ENCODE results near the gene ZC3HAV1.
A peak's percentile ranks its signal among the peaks of the same experiment; 100 is the strongest.
"Not testable (repeated sequence)": the region's sequence is repeated elsewhere in the genome, so short reads cannot be mapped to it uniquely, and the experiment has no call there.

Gene ZC3HAV1

DNA sequence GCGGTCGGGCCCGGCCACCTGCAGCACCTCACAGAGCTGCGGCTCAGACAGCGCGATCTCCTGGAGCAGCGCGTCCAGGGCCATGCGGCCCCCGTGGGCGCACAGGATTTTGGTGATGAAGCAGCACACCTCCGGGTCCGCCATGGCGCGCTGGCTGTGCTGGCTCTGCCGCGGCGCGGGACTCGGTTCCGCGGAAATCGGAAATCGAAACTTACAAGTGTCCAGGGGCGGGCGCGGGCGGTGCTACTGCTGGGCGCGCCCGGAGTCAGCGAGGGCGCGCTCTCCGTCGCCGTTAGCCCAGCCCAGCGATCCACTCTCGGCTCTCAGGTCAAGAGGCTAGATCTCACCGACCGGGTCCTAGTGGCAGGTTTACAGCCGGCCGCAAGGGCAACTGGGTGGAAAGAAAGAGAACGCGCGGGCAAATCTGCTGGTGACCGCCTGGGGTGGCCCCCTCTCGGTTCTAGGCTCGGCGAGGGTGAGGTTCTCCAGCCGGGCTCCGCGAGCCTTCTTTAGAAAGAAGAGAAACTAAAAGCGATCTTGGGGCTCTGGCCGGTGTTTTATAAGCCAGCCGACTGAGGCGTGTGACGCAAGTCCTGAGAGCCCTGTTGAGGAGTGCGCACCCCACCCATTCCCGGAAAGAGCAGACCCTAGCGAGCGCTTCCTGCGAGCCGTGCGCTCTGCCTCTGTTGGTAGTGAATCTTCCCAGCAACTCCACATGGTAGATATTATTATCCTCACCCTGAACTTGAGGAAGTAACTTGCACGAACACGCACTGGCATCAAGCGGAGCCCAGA, at the start of gene ZC3HAV1:
ZC3HAV1 (minus strand) TSS at position 533 of the 795 bp plus-strand sequence; CDS start at position 144, 389 bp downstream.
- peak within 1 kb of the TSS; percentile 87 for H3K9ac ChIP-seq (ENCODE audit: low read length)
- no peaks in the 10 kb centered on the region for H3K27me3 ChIP-seq (replicated peaks; ENCODE audit: control insufficient read depth, insufficient read depth, low read length)
- DNase-seq (ENCODE audit: low read depth): peak; percentile 93
- H3K9me3 ChIP-seq (ENCODE audit: control insufficient read depth, low read length): no peaks in the 10 kb centered on the region
- peak within 1 kb of the TSS; percentile 97 for H3K4me3 ChIP-seq (ENCODE audit: low read length)
- no peaks in the 10 kb centered on the region for H3K36me3 ChIP-seq (ENCODE audit: control insufficient read depth, insufficient read depth, low read length, severe bottlenecking)
- peaks cover 8% of the 10 kb centered on the region for H3K4me1 ChIP-seq (ENCODE audit: control insufficient read depth, insufficient read depth, low read length)

GRCh38 chr7:139153832-139154231, 44.3 kb upstream of the ZC3HAV1 start:
- no peak overlapping the region for H3K4me3 ChIP-seq (ENCODE audit: low read length)
- peak; percentile 4 for DNase-seq (ENCODE audit: low read depth)
- no peaks in the 10 kb centered on the region for H3K36me3 ChIP-seq (ENCODE audit: control insufficient read depth, insufficient read depth, low read length, severe bottlenecking)
- H3K4me1 ChIP-seq (ENCODE audit: control insufficient read depth, insufficient read depth, low read length): no peaks in the 10 kb centered on the region
- H3K9ac ChIP-seq (ENCODE audit: low read length): no peak overlapping the region
- peaks cover 6% of the 10 kb centered on the region for H3K9me3 ChIP-seq (ENCODE audit: control insufficient read depth, low read length)
- no peaks in the 10 kb centered on the region for H3K27me3 ChIP-seq (replicated peaks; ENCODE audit: control insufficient read depth, insufficient read depth, low read length)

GRCh38 chr7:139152149-139152548, 42.6 kb upstream of the ZC3HAV1 start:
- no peak overlapping the region for H3K9ac ChIP-seq (ENCODE audit: low read length)
- H3K4me3 ChIP-seq (ENCODE audit: low read length): no peak overlapping the region
- H3K9me3 ChIP-seq (ENCODE audit: control insufficient read depth, low read length): no peaks in the 10 kb centered on the region
- peaks cover 4% of the 10 kb centered on the region for H3K36me3 ChIP-seq (ENCODE audit: control insufficient read depth, insufficient read depth, low read length, severe bottlenecking)
- no peak for DNase-seq (ENCODE audit: low read depth)
- H3K27me3 ChIP-seq (replicated peaks; ENCODE audit: control insufficient read depth, insufficient read depth, low read length): no peaks in the 10 kb centered on the region
- H3K4me1 ChIP-seq (ENCODE audit: control insufficient read depth, insufficient read depth, low read length): no peaks in the 10 kb centered on the region

DNA sequence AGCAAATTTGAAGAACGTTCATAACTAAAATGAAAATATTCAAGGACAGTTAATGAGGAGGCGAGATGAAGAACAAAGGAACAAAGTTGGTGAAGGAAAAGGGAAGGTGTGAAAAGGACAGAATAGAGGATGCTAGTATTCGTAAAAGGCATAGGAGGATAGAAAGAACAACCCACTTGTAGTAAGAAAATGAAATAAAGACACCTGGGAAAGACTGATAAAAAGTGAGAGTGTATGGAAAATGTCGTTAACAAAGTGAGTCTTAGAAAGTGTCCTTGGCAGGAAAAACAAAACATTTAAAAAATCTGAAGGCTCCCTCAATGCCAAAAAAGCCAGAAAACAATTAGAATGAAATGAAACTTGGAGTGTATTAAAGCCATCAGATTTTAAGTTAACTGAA, 29.6 kb upstream of the ZC3HAV1 start:
- Histone ChIP-seq H3K9me3 (ENCODE audit: control insufficient read depth, low read length) (no peaks in the 10 kb centered on the region), H3K4me1 (ENCODE audit: control insufficient read depth, insufficient read depth, low read length) (no peaks in the 10 kb centered on the region), H3K4me3 (ENCODE audit: low read length) (no peak overlapping the region)

DNA sequence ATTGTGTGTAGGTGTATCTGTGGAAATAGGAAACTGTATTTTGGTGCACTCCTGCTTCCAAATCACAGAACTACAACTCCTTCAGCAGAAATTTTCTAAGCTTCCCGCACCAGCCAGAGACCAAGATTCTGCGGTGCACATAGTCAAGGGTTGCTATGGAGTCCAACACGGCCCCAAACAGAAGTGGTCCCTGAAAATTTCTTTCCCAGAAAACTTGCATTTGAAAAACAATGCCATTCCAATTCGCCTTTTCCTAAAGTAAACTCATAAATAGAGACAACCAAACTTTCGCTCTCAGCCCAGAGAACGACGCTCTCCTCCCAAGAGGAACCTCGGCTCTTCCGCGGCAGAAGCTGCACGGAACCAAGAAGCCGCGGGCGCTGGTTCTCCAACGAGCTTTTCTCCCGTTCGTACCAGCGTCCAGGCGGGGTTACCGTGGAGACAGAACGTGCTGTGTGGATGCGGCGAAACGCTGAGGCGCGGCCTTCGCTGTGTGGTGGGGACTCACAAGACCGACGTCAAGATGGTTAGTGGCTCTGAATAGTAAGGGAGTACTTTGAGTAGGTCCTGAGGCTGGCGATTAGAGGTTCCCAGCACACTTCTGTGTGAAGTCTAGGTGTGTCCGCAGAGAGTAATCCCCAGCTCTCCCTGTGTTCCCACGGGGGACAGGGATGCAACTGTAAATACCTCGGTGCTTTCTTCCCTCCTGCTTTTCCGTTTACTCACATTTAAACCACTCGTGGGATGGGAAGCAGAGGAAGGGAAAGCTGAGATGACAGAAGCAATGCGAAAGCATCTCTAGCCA, 24.0 kb upstream of the ZC3HAV1 start:
- Histone ChIP-seq H3K4me3 (ENCODE audit: low read length) (peak overlapping the region; percentile 89), H3K36me3 (ENCODE audit: control insufficient read depth, insufficient read depth, low read length, severe bottlenecking) (no peaks in the 10 kb centered on the region), H3K9me3 (ENCODE audit: control insufficient read depth, low read length) (no peaks in the 10 kb centered on the region), H3K4me1 (ENCODE audit: control insufficient read depth, insufficient read depth, low read length) (peaks cover 4% of the 10 kb centered on the region), H3K9ac (ENCODE audit: low read length) (peak overlapping the region; percentile 81), H3K27me3 (replicated peaks; ENCODE audit: control insufficient read depth, insufficient read depth, low read length) (peaks cover under 1% of the 10 kb centered on the region)
- DNase-seq (ENCODE audit: low read depth): peak; percentile 96

More for the DNA sequence above, 29.6 kb upstream of the ZC3HAV1 start:
- no peak for DNase-seq (ENCODE audit: low read depth)
- peaks cover 2% of the 10 kb centered on the region for H3K36me3 ChIP-seq (ENCODE audit: control insufficient read depth, insufficient read depth, low read length, severe bottlenecking)
- no peaks in the 10 kb centered on the region for H3K27me3 ChIP-seq (replicated peaks; ENCODE audit: control insufficient read depth, insufficient read depth, low read length)
- no peak overlapping the region for H3K9ac ChIP-seq (ENCODE audit: low read length)

DNA sequence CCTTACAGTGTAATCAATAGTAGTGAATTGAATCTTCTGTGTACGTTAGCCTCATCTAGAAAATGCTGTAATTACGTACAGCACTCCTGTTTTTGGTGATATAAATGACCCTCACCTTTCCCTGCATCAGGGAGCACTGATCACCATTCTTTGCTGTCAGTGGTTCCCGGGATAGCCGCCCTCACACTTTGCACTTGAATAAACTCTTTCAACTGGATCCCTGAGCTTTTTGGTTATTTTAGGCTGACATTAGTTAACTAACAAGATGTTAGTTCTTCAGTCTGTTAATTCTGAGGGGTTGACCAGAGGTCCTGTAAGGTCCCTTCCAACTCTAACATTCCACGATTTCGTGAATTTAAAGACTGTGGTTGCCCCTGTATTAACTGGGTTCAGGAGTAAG, 23.4 kb upstream of the ZC3HAV1 start:
- peaks cover 7% of the 10 kb centered on the region for H3K27me3 ChIP-seq (replicated peaks; ENCODE audit: control insufficient read depth, insufficient read depth, low read length)
- no peak for DNase-seq (ENCODE audit: low read depth)
- peak overlapping the region; percentile 81 for H3K9ac ChIP-seq (ENCODE audit: low read length)

GRCh38 chr7:139131601-139132041, 22.1 kb upstream of the ZC3HAV1 start:
- Histone ChIP-seq H3K27me3 (replicated peaks; ENCODE audit: control insufficient read depth, insufficient read depth, low read length) (peaks cover 9% of the 10 kb centered on the region), H3K4me3 (ENCODE audit: low read length) (no peak overlapping the region), H3K9ac (ENCODE audit: low read length) (no peak overlapping the region), H3K9me3 (ENCODE audit: control insufficient read depth, low read length) (no peaks in the 10 kb centered on the region), H3K36me3 (ENCODE audit: control insufficient read depth, insufficient read depth, low read length, severe bottlenecking) (no peaks in the 10 kb centered on the region), H3K4me1 (ENCODE audit: control insufficient read depth, insufficient read depth, low read length) (peaks cover 4% of the 10 kb centered on the region)
- DNase-seq (ENCODE audit: low read depth): no peak

More for the DNA sequence above, 23.4 kb upstream of the ZC3HAV1 start:
- Histone ChIP-seq H3K4me3 (ENCODE audit: low read length) (peak overlapping the region; percentile 89), H3K9me3 (ENCODE audit: control insufficient read depth, low read length) (no peaks in the 10 kb centered on the region), H3K4me1 (ENCODE audit: control insufficient read depth, insufficient read depth, low read length) (peaks cover 4% of the 10 kb centered on the region), H3K36me3 (ENCODE audit: control insufficient read depth, insufficient read depth, low read length, severe bottlenecking) (no peaks in the 10 kb centered on the region)

GRCh38 chr7:139129814-139130213, 20.3 kb upstream of the ZC3HAV1 start:
- not testable (repeated sequence) for H3K9ac ChIP-seq (ENCODE audit: low read length); DNase-seq (ENCODE audit: low read depth); H3K36me3 ChIP-seq (ENCODE audit: control insufficient read depth, insufficient read depth, low read length, severe bottlenecking); H3K9me3 ChIP-seq (ENCODE audit: control insufficient read depth, low read length); H3K4me1 ChIP-seq (ENCODE audit: control insufficient read depth, insufficient read depth, low read length); H3K4me3 ChIP-seq (ENCODE audit: low read length)
- H3K27me3 ChIP-seq (replicated peaks; ENCODE audit: control insufficient read depth, insufficient read depth, low read length): peaks cover 12% of the 10 kb centered on the region

GRCh38 chr7:139127648-139128047, 18.1 kb upstream of the ZC3HAV1 start:
- H3K9ac ChIP-seq (ENCODE audit: low read length): no peak overlapping the region
- no peaks in the 10 kb centered on the region for H3K9me3 ChIP-seq (ENCODE audit: control insufficient read depth, low read length)
- H3K4me1 ChIP-seq (ENCODE audit: control insufficient read depth, insufficient read depth, low read length): no peaks in the 10 kb centered on the region
- H3K27me3 ChIP-seq (replicated peaks; ENCODE audit: control insufficient read depth, insufficient read depth, low read length): peaks cover 21% of the 10 kb centered on the region
- H3K4me3 ChIP-seq (ENCODE audit: low read length): no peak overlapping the region
- no peaks in the 10 kb centered on the region for H3K36me3 ChIP-seq (ENCODE audit: control insufficient read depth, insufficient read depth, low read length, severe bottlenecking)
- no peak for DNase-seq (ENCODE audit: low read depth)

DNA sequence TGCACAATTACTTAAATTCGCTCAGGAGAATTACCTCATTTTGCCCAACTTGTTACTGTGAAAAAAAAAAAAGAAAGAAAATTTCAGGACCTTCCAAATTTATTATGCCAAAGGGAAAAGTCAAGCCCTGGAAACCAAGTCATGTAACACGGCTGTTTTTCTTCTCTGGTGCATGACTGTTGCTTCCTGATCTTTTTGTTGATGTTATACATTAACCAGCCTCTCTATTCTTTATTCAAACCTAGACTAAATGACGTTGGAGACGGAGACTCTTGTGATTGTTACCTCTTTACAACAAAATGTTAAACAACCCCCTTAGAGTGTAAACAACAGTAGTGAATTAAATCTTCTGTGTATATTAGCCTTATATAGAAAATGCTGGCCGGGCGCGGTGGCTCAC, 16.1 kb upstream of the ZC3HAV1 start:
- H3K4me3 ChIP-seq (ENCODE audit: low read length): no peak overlapping the region
- H3K36me3 ChIP-seq (ENCODE audit: control insufficient read depth, insufficient read depth, low read length, severe bottlenecking): no peaks in the 10 kb centered on the region
- no peak overlapping the region for H3K9ac ChIP-seq (ENCODE audit: low read length)
- no peaks in the 10 kb centered on the region for H3K4me1 ChIP-seq (ENCODE audit: control insufficient read depth, insufficient read depth, low read length)
- H3K9me3 ChIP-seq (ENCODE audit: control insufficient read depth, low read length): no peaks in the 10 kb centered on the region
- no peak for DNase-seq (ENCODE audit: low read depth)
- H3K27me3 ChIP-seq (replicated peaks; ENCODE audit: control insufficient read depth, insufficient read depth, low read length): peaks cover 24% of the 10 kb centered on the region

DNA sequence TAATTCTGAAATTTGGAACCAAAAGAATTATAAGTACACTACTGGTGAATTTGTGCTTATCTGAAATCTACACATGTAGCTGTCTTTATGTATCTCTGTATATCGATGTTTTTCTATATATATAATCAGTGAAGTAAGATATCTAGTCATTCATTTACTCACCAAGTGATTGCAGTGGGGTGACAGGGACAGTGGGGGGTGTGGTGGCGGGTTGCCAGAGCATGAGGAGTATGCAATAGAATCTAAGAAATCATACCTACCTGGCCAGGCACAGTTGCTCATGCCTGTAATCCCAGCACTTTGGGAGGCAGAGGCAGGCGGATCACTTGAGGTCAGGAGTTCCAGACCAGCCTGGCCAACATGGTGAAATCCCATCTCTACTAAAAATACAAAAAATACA, 15.5 kb upstream of the ZC3HAV1 start:
- H3K36me3 ChIP-seq (ENCODE audit: control insufficient read depth, insufficient read depth, low read length, severe bottlenecking); DNase-seq (ENCODE audit: low read depth); H3K9ac ChIP-seq (ENCODE audit: low read length); H3K4me3 ChIP-seq (ENCODE audit: low read length); H3K4me1 ChIP-seq (ENCODE audit: control insufficient read depth, insufficient read depth, low read length); H3K9me3 ChIP-seq (ENCODE audit: control insufficient read depth, low read length): not testable (repeated sequence)
- H3K27me3 ChIP-seq (replicated peaks; ENCODE audit: control insufficient read depth, insufficient read depth, low read length): peaks cover 24% of the 10 kb centered on the region
